ENCODE results near the gene COL26A1. TPM values are rescaled to one million over a fixed set of nuclear protein-coding genes. Genes with fewer than 3 reads are reported as not detected.

Gene COL26A1
- total RNA-seq, 1 experiment from 2014 or later: 0.43 TPM

DNA sequence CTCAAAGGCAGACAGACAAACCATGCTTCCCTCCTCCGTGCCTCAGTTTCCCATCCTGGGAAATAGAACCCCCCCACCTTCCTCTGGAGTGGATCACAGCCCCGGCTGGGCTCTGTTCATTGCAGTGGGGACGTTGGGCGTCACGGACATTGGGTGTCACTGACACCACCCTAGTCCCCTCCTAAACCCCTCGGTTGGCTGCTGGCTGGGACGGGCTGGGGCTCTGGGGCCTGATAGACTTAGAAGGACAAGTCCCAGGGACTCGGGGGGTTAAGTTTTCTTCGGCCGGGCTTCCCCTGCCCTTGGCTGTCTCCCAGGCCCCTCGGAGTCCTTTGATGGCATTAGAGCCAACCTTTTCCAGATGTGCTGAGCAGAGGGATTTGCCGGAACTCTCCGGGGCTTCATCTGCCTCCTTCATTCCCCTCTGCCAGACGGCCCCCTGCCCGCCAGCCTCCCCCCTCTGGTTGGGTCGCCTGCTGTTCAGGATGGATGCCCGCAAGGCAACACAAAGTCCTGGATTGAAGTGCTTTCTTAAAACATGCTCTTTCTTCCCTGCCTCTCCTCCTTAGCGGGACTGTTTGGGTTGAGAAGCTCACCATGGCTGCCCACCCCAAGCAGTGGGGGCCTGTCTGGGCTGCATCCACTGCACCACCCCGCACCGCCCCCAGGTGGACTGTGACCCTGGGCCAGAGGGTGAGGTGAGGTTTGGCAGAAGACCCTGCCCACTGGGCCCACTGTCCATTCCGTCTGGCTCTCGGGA is 73.0 kb downstream of the COL26A1 start:
- TF ChIP-seq, protein P1, sequence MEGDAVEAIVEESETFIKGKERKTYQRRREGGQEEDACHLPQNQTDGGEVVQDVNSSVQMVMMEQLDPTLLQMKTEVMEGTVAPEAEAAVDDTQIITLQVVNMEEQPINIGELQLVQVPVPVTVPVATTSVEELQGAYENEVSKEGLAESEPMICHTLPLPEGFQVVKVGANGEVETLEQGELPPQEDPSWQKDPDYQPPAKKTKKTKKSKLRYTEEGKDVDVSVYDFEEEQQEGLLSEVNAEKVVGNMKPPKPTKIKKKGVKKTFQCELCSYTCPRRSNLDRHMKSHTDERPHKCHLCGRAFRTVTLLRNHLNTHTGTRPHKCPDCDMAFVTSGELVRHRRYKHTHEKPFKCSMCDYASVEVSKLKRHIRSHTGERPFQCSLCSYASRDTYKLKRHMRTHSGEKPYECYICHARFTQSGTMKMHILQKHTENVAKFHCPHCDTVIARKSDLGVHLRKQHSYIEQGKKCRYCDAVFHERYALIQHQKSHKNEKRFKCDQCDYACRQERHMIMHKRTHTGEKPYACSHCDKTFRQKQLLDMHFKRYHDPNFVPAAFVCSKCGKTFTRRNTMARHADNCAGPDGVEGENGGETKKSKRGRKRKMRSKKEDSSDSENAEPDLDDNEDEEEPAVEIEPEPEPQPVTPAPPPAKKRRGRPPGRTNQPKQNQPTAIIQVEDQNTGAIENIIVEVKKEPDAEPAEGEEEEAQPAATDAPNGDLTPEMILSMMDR (conservative IDR thresholded peaks at IDR 0.05; ENCODE audit: low read depth, low read length): no peak
- no peak for TF ChIP-seq EZH2 (IDR thresholded peaks at IDR 0.05; ENCODE audit: borderline replicate concordance, low read depth, low read length, poor library complexity, severe bottlenecking)
- no peak overlapping the region for H3K27ac ChIP-seq (ENCODE audit: low read depth, low read length, poor library complexity, severe bottlenecking)
- H3K9me3 ChIP-seq (ENCODE audit: low read depth, low read length, poor library complexity, severe bottlenecking): no peaks in the 10 kb centered on the region
- H3K36me3 ChIP-seq (ENCODE audit: insufficient read depth, low read length, poor library complexity, severe bottlenecking): no peaks in the 10 kb centered on the region
- H3K4me1 ChIP-seq (ENCODE audit: insufficient read depth, low read length, poor library complexity, severe bottlenecking): peaks cover 7% of the 10 kb centered on the region
- intact Hi-C loops (cut with micrococcal nuclease; ENCODE audit: unreplicated experiment): no loop called here
- H3K27me3 ChIP-seq (replicated peaks; ENCODE audit: insufficient read depth, low read depth, low read length, poor library complexity): no peaks in the 10 kb centered on the region
- BruUV-seq (replicated peaks): no TSS peak
- DNase-seq (ENCODE audit: low spot score): no peak
- H3K4me3 ChIP-seq (ENCODE audit: low read depth, low read length, poor library complexity, severe bottlenecking): no peak overlapping the region
- ChIA-PET CTCF (no interaction called here), POLR2A (ENCODE audit: low non-redundant PET) (no interaction called here)

DNA sequence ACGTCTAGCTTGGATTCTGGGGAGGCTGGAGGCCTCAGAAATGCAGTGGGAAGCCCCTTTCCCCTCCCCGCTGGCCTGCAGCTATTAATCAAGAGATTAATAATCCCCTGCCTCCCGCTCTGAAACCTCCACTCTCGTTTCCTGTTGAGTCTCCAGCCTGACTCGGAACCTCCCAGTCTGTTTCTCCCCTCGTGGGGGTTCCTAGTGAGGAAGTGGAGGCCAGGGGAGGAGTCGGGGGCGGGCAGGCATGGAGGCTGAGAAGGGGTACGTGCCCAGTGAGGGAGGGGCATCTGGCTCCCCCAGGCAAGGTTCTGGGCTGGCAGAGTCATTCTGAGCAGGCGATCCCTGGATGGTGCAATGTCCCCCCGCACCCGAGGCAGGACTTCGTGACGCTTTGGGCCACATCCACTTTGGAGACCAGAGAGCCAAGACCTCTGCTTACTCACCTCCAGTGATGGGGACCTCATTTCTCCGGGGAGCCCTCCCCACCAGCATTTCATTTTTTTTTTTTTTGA is 73.6 kb downstream of the COL26A1 start:
- no TSS peak for BruUV-seq (replicated peaks)

DNA sequence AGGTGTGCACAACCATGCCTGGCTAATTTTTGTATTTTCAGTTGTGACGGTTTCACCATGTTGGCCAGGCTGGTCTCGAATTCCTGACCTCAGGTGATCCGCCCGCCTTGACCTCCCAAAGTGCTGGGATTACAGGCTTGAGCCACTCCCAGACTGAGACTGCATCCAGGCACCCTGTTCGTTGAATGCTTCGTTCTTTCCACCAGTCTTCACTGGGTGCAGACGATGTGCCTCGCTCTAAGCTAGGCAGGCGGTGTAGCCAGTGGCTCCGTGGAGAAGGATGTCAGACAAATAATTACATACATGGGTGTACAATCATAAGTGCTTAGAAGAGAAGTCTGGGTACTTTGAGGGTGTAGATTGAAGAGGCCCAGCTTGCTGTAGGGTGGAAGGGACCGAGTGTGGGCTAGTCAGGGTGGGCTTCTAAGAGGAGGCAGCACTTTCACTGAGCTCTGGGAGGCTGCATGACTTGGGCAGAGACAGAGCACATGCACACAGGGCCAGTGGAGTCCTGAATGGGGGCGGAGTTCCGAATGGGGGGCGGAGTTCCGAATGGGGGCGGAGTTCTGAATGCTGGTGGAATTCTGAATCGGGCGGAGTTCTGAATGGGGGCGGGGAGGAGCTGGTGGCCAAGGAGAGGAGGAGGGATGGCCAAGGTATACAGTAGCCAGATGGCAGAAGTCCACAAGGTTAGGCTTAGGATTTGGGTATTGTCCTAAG is 74.3 kb downstream of the COL26A1 start:
- DNase-seq (ENCODE audit: low spot score): peak; percentile 37
- ChIA-PET POLR2A (ENCODE audit: low non-redundant PET) (no interaction called here), CTCF (interaction anchor here (0.7 kb wide), 1 partner anchor 193 kb away, joined by 3 read pairs; no protein-coding TSS in a partner anchor)
- Histone ChIP-seq H3K36me3 (ENCODE audit: insufficient read depth, low read length, poor library complexity, severe bottlenecking) (no peaks in the 10 kb centered on the region), H3K4me3 (ENCODE audit: low read depth, low read length, poor library complexity, severe bottlenecking) (no peak overlapping the region), H3K27me3 (replicated peaks; ENCODE audit: insufficient read depth, low read depth, low read length, poor library complexity) (no peaks in the 10 kb centered on the region), H3K4me1 (ENCODE audit: insufficient read depth, low read length, poor library complexity, severe bottlenecking) (peaks cover 7% of the 10 kb centered on the region), H3K27ac (ENCODE audit: low read depth, low read length, poor library complexity, severe bottlenecking) (no peak overlapping the region), H3K9me3 (ENCODE audit: low read depth, low read length, poor library complexity, severe bottlenecking) (no peaks in the 10 kb centered on the region)
- TF ChIP-seq, protein P1 (conservative IDR thresholded peaks at IDR 0.05; ENCODE audit: low read depth, low read length): no peak
- TF ChIP-seq EZH2 (IDR thresholded peaks at IDR 0.05; ENCODE audit: borderline replicate concordance, low read depth, low read length, poor library complexity, severe bottlenecking): no peak
- BruUV-seq (replicated peaks): no TSS peak
- intact Hi-C loops (cut with micrococcal nuclease; ENCODE audit: unreplicated experiment): no loop called here

More for the DNA sequence above, 73.6 kb downstream of the COL26A1 start:
- Histone ChIP-seq H3K27ac (ENCODE audit: low read depth, low read length, poor library complexity, severe bottlenecking) (no peak overlapping the region), H3K4me1 (ENCODE audit: insufficient read depth, low read length, poor library complexity, severe bottlenecking) (peaks cover 7% of the 10 kb centered on the region), H3K9me3 (ENCODE audit: low read depth, low read length, poor library complexity, severe bottlenecking) (no peaks in the 10 kb centered on the region), H3K4me3 (ENCODE audit: low read depth, low read length, poor library complexity, severe bottlenecking) (no peak overlapping the region), H3K36me3 (ENCODE audit: insufficient read depth, low read length, poor library complexity, severe bottlenecking) (no peaks in the 10 kb centered on the region), H3K27me3 (replicated peaks; ENCODE audit: insufficient read depth, low read depth, low read length, poor library complexity) (no peaks in the 10 kb centered on the region)
- ChIA-PET CTCF (no interaction called here), POLR2A (ENCODE audit: low non-redundant PET) (no interaction called here)
- DNase-seq (ENCODE audit: low spot score): peak; percentile 18
- intact Hi-C loops (cut with micrococcal nuclease; ENCODE audit: unreplicated experiment): no loop called here
- TF ChIP-seq, protein P1 (conservative IDR thresholded peaks at IDR 0.05; ENCODE audit: low read depth, low read length): no peak
- no peak for TF ChIP-seq EZH2 (IDR thresholded peaks at IDR 0.05; ENCODE audit: borderline replicate concordance, low read depth, low read length, poor library complexity, severe bottlenecking)

Measured in A673 (cell line).